Right cardiac atrium (tissue), 5 donors: ENCODE measurements around the gene DGKK. TPM values are rescaled to one million over a fixed set of nuclear protein-coding genes. Genes with fewer than 3 reads are reported as not detected.

Experiments
- ATAC-seq, 2 donors: fragments of 200-7000 bp; cut with Tn5 transposase; one replicate each; pipeline versions ENCODE4 v1.8.0 to v1.9.1; 2020; ENCODE audit warnings: moderate library complexity in 2 of 2, mild to moderate bottlenecking in 1 of 2
- DNase-seq, 3 donors: peaks; one replicate each; pipeline ENCODE4 v3.0.0-alpha.2; 2020
- H3K27ac ChIP-seq: one replicate; pipeline ENCODE4 v1.5.1; 2013; ENCODE audit warnings: mild to moderate bottlenecking, low read length, control low read depth, moderate library complexity
- H3K27me3 ChIP-seq: one replicate; pipeline ENCODE4 v1.6.1; 2013; ENCODE audit not compliant: control insufficient read depth, insufficient read depth
- H3K4me1 ChIP-seq: one replicate; pipeline ENCODE4 v1.6.1; 2013; ENCODE audit warnings: low read length; ENCODE audit not compliant: control insufficient read depth, insufficient read depth
- H3K4me3 ChIP-seq: one replicate; pipeline ENCODE4 v1.5.1; 2013; ENCODE audit warnings: low read length, control low read depth
- H3K9me3 ChIP-seq: one replicate; pipeline ENCODE4 v1.6.1; 2013; ENCODE audit warnings: low read length; ENCODE audit not compliant: control insufficient read depth
- WGBS: extraction: QIAGEN DNeasy Blood & Tissue Kit; methylation state at CpG from one replicate; pipeline ENCODE4 v1.1.7; 2013; 5-methylcytosine and 5-hydroxymethylcytosine counted together
- intact Hi-C, 4 donors: fragments of 100-400 bp; cut with DNase I; formaldehyde crosslinking; loops; one replicate each; pipeline versions ENCODE4 v1.11.0 to v1.14.0; 2022 to 2023
- polyA plus RNA-seq: library from polyadenylated mRNA; stranded (reverse); fragments of 200-250 nt; gene quantifications from one replicate; pipeline ENCODE4 v1.2.3, GENCODE V29; 2013
- total RNA-seq, 4 donors: library from RNA; stranded (reverse); fragmentation: NEBNext Ultra II Directional; extraction: Animal tissue kit (Norgen Biotek cat#: 25700); gene quantifications; one replicate each; pipeline ENCODE4 v1.2.1, GENCODE V29; 2021
- donor health status: healthy with polysubstance abuse.
- donor health status: DM: no; HTN: yes; CAD: no.
- donor health status: DM: no; HTN: no; CAD: no.
- donor health status: DM: no; HTN: yes; CAD: no; lungs with severe emphysema.
- donor health status: DM: yes; HTN: yes; CAD: no.

DGKK gene
- total and polyA plus RNA-seq, 5 donors = not detected

- Histone ChIP-seq H3K27me3 (no peaks in the 10 kb centered on the region), H3K27ac (no peak overlapping the region), H3K4me3 (no peak overlapping the region), H3K9me3 (no peaks in the 10 kb centered on the region), H3K4me1 (no peaks in the 10 kb centered on the region)
- 78% methylated on average over 5 of the region's 5 CpGs for WGBS
- intact Hi-C loops = no loop called here
- ATAC-seq (no peak), DNase-seq (no peak)
Measured at GRCh38 chrX:50430917-50431575, 39.6 kb downstream of the DGKK start.

DNA sequence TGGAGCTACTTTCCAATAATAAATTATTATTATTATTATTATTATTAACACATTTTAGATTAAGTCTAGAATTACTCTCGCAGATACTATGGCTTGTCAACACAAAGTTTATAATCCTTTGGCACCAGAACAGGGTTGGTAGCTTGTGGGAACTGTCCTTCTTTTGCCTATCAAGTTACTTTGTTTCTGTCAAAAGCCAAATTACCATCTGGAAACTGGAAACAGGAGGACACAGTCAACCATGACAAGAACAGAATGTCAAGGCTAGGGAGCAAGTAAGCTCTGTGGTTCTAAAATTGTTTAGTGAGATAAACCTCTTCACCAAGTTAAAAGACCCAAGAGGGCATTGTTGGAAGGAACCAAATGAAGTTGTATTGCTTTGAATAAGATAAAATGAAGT lies 42.5 kb downstream of the DGKK start:
- Histone ChIP-seq H3K4me3 (no peak overlapping the region), H3K27me3 (no peaks in the 10 kb centered on the region), H3K9me3 (no peaks in the 10 kb centered on the region), H3K4me1 (no peaks in the 10 kb centered on the region), H3K27ac (no peak overlapping the region)
- intact Hi-C loops = no loop called here
- no peak for ATAC-seq
- 72% methylated on average over 1 of the region's 1 CpG for WGBS
- no peak for DNase-seq

DNA sequence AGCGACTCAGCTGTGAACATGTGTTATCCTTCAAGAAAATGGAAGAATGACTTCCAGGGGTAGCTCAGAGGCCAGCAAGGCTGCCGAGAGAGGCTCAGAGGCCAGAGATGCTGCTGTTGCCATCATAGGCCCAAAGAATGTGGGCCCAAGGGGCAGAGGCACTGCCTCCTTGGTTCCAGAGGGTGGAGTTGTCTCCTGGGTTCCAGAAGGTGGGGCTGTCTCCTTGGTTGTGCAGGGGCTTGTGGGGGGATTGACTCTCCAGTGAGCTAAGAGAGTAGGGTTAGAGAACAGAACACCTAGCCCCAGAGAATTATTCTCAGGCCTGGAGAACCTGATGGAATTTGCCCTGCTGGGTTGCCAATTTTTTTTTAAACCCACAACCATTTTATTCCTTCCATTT lies 62.6 kb downstream of the DGKK start:
- DNase-seq = no peak
- H3K27ac ChIP-seq = no peak overlapping the region
- no peak overlapping the region for H3K4me3 ChIP-seq
- no peaks in the 10 kb centered on the region for H3K9me3 ChIP-seq
- H3K27me3 ChIP-seq = no peaks in the 10 kb centered on the region
- 83% methylated on average over 2 of the region's 2 CpGs for WGBS
- ATAC-seq = no peak
- intact Hi-C loops = no loop called here
- H3K4me1 ChIP-seq = no peaks in the 10 kb centered on the region

DNA sequence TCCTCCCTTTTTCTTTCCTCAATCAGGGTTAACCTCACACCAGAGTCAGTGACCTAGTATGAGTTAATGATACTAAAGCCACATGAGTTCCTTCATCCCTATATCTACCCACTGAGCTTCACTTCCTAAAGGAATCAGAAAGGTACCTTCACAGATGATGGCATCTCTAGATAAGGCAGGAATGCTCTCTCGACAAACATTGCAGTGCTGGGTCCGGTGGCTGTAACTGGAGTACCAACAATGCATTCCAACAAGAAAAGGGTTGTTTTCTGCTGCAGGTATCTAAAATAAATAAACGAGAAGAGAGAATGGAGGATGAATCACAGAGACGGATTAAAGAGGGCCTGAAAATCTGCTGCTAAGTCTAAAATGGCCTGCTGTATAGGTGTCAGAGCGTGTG lies 66.7 kb downstream of the DGKK start:
- Histone ChIP-seq H3K4me1 (no peaks in the 10 kb centered on the region), H3K4me3 (no peak overlapping the region), H3K27ac (no peak overlapping the region), H3K27me3 (no peaks in the 10 kb centered on the region), H3K9me3 (no peaks in the 10 kb centered on the region)
- intact Hi-C loops = no loop called here
- 57% methylated on average over 5 of the region's 5 CpGs for WGBS
- ATAC-seq (no peak), DNase-seq (no peak)

DNA sequence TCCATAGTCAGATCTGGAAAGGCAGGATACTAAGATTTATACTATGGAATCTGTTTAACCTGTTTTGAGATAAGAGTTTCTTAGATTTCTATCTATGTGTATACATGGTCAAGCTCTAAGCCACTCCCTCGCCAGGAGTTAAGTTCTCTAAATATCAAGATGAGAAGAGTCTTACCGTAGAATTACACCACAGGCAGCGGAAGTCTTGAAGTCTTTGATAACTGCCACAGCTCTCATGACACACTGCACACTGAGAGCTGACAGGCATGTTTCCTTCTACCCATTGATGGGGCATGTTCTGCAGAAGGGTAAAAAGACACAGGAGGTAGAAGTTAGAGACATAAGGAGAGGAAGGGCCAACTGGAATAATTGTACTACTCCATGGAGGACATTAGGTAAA lies 67.7 kb downstream of the DGKK start:
- intact Hi-C loops = no loop called here
- Histone ChIP-seq H3K4me3 (no peak overlapping the region), H3K4me1 (no peaks in the 10 kb centered on the region), H3K9me3 (no peaks in the 10 kb centered on the region), H3K27ac (no peak overlapping the region), H3K27me3 (no peaks in the 10 kb centered on the region)
- WGBS = 73% methylated on average over 3 of the region's 3 CpGs
- DNase-seq (no peak), ATAC-seq (no peak)

GRCh38 chrX:50393902-50394301 lies 76.7 kb downstream of the DGKK start:
- H3K4me1 ChIP-seq = no peaks in the 10 kb centered on the region
- H3K4me3 ChIP-seq = no peak overlapping the region
- 20% methylated on average over 2 of the region's 2 CpGs for WGBS
- ATAC-seq (no peak), DNase-seq (no peak)
- H3K9me3 ChIP-seq = no peaks in the 10 kb centered on the region
- no peak overlapping the region for H3K27ac ChIP-seq
- intact Hi-C loops = no loop called here
- H3K27me3 ChIP-seq = no peaks in the 10 kb centered on the region

- Histone ChIP-seq H3K27me3 (no peaks in the 10 kb centered on the region), H3K4me1 (no peaks in the 10 kb centered on the region), H3K4me3 (no peak overlapping the region), H3K9me3 (no peaks in the 10 kb centered on the region), H3K27ac (no peak overlapping the region)
- DNase-seq (no peak), ATAC-seq (no peak)
- intact Hi-C loops = no loop called here
- 72% methylated on average over 2 of the region's 2 CpGs for WGBS
Measured at GRCh38 chrX:50386520-50386919, 84.1 kb downstream of the DGKK start.

GRCh38 chrX:50381729-50382415 lies 88.8 kb downstream of the DGKK start:
- no peaks in the 10 kb centered on the region for H3K27me3 ChIP-seq
- 93% methylated on average over 5 of the region's 5 CpGs for WGBS
- ATAC-seq (no peak), DNase-seq (no peak)
- no peaks in the 10 kb centered on the region for H3K9me3 ChIP-seq
- H3K4me3 ChIP-seq = no peak overlapping the region
- intact Hi-C loops = no loop called here
- no peak overlapping the region for H3K27ac ChIP-seq
- no peaks in the 10 kb centered on the region for H3K4me1 ChIP-seq

DNA sequence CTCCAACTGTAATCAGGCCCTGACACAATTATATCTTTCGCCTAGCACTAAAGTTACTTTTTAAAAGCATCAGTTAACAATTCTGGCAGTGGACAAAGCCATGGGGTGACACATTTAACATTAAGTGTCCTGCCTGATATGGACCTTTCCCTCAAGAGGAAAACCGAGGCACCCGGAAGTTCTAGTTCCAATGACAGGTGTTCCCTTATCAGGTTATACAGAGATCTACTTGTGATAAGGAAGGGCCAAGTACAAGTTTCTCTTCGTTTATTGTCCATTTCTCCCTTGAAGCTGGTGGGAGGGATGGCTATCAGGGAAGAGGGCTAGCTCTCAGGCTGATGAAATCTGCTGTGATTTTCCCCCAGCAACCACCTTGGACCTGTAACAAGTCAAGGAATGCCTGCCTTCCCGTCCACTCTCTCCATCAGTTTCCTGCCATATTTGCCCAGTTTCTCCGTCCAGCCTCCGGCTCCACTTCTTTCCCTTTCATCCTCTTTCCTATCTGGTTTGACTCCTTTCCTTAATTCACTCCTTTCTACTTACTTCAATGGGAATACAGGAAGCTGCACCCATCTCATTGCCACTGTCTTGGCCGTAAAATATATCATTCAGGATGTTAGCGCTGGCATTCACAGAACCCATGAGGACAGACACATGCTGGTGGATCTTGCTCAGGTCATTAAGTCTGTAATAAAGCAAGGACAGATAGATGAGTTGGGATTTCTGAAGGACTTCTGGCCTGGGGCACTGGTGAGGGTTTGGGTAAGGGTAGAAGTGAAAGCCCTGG lies 95.0 kb downstream of the DGKK start:
- 82% methylated on average over 9 of the region's 9 CpGs for WGBS

DNA sequence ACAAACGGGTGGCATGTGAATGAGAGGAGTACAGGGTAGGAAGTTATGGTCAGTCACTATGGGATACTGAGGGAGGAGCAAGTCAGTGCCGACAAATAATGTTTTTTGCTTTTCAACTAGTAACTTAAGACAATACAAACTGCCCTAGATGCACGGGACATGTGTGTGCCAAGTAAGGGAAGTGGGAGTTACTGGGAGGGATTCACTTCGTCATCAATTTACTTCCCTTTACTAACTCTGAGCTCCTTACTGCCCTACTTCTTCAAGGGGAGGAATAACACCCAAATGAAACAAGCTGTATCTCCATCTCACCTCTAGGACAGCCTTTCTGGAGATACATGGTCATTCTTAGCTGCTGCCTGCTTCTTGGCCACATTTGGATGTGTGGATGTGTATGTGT lies 97.7 kb downstream of the DGKK start:
- H3K27me3 ChIP-seq = no peaks in the 10 kb centered on the region
- no peak overlapping the region for H3K4me3 ChIP-seq
- H3K4me1 ChIP-seq = no peaks in the 10 kb centered on the region
- no peak overlapping the region for H3K27ac ChIP-seq
- WGBS = 52% methylated on average over 4 of the region's 4 CpGs
- H3K9me3 ChIP-seq = no peaks in the 10 kb centered on the region
- intact Hi-C loops = no loop called here
- ATAC-seq (no peak), DNase-seq (no peak)

More for the DNA sequence above, 95.0 kb downstream of the DGKK start:
- no peaks in the 10 kb centered on the region for H3K27me3 ChIP-seq
- H3K4me3 ChIP-seq = no peak overlapping the region
- no peak overlapping the region for H3K27ac ChIP-seq
- intact Hi-C loops = no loop called here
- no peaks in the 10 kb centered on the region for H3K9me3 ChIP-seq
- H3K4me1 ChIP-seq = no peaks in the 10 kb centered on the region
- DNase-seq (no peak), ATAC-seq (no peak)

DNA sequence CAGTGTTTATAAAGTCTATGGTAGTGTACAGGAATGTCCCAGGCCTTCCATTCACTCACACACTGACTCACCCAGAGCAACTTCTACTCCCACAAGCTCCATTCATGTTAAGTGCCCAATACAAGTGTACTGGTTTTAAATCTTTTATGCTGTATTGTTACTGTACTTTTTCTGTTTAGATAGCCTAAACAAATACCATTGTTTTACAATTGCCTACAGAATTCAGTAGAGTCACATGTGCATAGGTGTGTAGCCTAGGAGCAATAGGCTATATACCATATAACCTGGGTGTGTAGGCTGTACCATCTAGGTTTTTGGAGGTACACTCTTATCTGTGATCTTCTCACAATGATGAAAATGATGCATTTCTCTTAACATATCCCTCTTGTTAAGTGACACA lies 126.7 kb downstream of the DGKK start:
- H3K27me3 ChIP-seq = no peaks in the 10 kb centered on the region
- ATAC-seq (no peak), DNase-seq (no peak)
- H3K27ac ChIP-seq = no peak overlapping the region
- H3K9me3 ChIP-seq = no peaks in the 10 kb centered on the region
- H3K4me3 ChIP-seq = no peak overlapping the region
- H3K4me1 ChIP-seq = no peaks in the 10 kb centered on the region
- intact Hi-C loops = no loop called here
